Activated CD4-positive, alpha-beta T cell treated with anti-CD3 and anti-CD28 coated beads for 36 hours (primary cell): Measurements from ENCODE around the gene MYOC. TPM values are rescaled to one million over a fixed set of nuclear protein-coding genes. Genes with fewer than 3 reads are reported as not detected.
"Not testable (repeated sequence)": the region's sequence is repeated elsewhere in the genome, so short reads cannot be mapped to it uniquely, and the experiment has no call there.

Experiments
- ATAC-seq: fragments of 200-7000 bp; cut with Tn5 transposase; one replicate; pipeline ENCODE4 v1.10.0; 2021; ENCODE audit warnings: mild to moderate bottlenecking, moderate library complexity
- CTCF ChIA-PET: fragments of 350-600 bp; sonication (Branson Sonifier 250); formaldehyde crosslinking; loops from one replicate; lab custom pipeline; 2021; ENCODE audit warnings: antibody characterized with exemption; lab: Charles Lee
- POLR2A ChIA-PET: fragments of 350-600 bp; sonication (Branson Sonifier 250); formaldehyde crosslinking; loops from one replicate; lab custom pipeline; 2021; ENCODE audit warnings: antibody characterized with exemption, inconsistent platforms; lab: Charles Lee
- DNase-seq: peaks from one replicate; pipeline ENCODE4 v3.0.0-alpha.2; 2020
- H3K27ac Mint-ChIP-seq: one replicate; pipeline ENCODE4 v1.8.0; 2021; ENCODE audit warnings: mixed read lengths
- H3K27me3 Mint-ChIP-seq: one replicate; pipeline ENCODE4 v1.8.0; 2021; ENCODE audit warnings: mixed read lengths
- H3K36me3 Mint-ChIP-seq: one replicate; pipeline ENCODE4 v1.8.0; 2021; ENCODE audit warnings: low read depth, mixed read lengths
- H3K4me1 Mint-ChIP-seq: one replicate; pipeline ENCODE4 v1.8.0; 2021; ENCODE audit warnings: mixed read lengths
- H3K4me3 Mint-ChIP-seq: one replicate; pipeline ENCODE4 v1.8.0; 2021; ENCODE audit warnings: mild to moderate bottlenecking, moderate library complexity, mixed read lengths
- H3K9me3 Mint-ChIP-seq: one replicate; pipeline ENCODE4 v1.8.0; 2021; ENCODE audit warnings: low read depth, mixed read lengths
- intact Hi-C, 2 experiments: fragments of 100-400 bp; cut with DNase I in 1 of 2; cut with micrococcal nuclease in 1 of 2; formaldehyde crosslinking; loops; one replicate each; pipeline versions ENCODE4 v1.14.2 to v1.15.1; 2022 to 2024; cut with DNase I, micrococcal nuclease
- total RNA-seq, 2 experiments: library from RNA; stranded (reverse); gene quantifications; one replicate each; pipeline ENCODE4 v1.2.3, GENCODE V29; 2021

The MYOC gene
- not detected for total RNA-seq

DNA sequence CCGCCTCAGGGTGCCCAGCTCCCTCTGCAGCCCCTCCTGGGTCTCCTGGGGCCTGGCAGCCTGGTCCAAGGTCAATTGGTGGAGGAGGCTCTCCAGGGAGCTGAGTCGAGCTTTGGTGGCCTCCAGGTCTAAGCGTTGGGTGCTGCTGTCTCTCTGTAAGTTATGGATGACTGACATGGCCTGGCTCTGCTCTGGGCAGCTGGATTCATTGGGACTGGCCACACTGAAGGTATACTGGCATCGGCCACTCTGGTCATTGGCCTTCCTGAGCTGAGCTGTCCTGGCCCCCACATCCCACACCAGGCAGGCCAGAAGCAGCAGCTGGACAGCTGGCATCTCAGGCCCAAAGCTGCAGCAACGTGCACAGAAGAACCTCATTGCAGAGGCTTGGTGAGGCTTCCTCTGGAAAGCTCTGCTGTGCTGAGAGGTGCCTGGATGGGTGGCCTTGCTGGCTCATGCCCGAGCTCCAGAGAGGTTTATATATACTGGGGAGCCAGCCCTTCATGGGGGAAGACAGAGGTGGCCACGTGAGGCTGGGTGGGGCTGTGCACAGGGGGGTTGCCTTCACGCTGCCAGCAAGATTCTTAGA lies at the start of gene MYOC:
Gene MYOC, minus strand, starts transcription at position 455 of the 589 bp plus-strand sequence. Its CDS starts 77 bp downstream, at position 378.
- H3K27ac Mint-ChIP-seq: no peak within 1 kb of the TSS
- ATAC-seq (no peak), DNase-seq (no peak)
- intact Hi-C loops: loop anchor here in 1 of 2 experiments (10.0 kb wide), 1 partner anchor 62 kb away; no protein-coding TSS in a partner anchor
- ChIA-PET CTCF (interaction anchor here (0.6 kb wide), 1 partner anchor 9 kb away, joined by 4 read pairs; no protein-coding TSS in a partner anchor), POLR2A (no interaction called here)
- no peaks in the 10 kb centered on the region for H3K9me3 Mint-ChIP-seq
- H3K4me3 Mint-ChIP-seq: no peak within 1 kb of the TSS
- H3K4me1 Mint-ChIP-seq: peaks cover 8% of the 10 kb centered on the region
- H3K27me3 Mint-ChIP-seq: peaks cover 9% of the 10 kb centered on the region
- H3K36me3 Mint-ChIP-seq: no peaks in the 10 kb centered on the region

DNA sequence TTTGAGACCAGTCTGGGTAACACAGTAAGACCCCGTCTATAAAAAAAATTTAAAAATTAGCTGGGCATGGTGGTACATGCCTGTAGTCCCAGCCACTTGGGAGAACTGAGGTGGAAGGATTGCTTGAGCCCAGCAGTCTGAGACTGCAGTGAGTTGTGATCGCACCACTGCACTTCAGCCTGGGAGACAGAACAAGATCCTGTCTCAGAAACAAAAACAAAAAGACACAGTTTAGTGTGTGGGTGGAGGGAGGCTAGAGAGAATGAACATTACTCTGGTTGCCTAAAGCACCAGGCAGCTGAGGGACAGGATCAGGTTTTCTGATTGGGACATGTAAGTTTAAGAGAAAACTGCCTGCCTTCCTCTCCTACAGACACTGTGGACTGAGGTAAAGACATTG lies 47.0 kb upstream of the MYOC start:
- Mint-ChIP-seq H3K4me1 (no peaks in the 10 kb centered on the region), H3K27ac (no peak overlapping the region), H3K27me3 (no peaks in the 10 kb centered on the region), H3K4me3 (no peak overlapping the region), H3K36me3 (peaks cover 27% of the 10 kb centered on the region), H3K9me3 (peaks cover 14% of the 10 kb centered on the region)
- POLR2A ChIA-PET: no interaction called here
- no peak for DNase-seq
- intact Hi-C loops: no loop called here
- CTCF ChIA-PET: interaction anchor here (0.9 kb wide), 1 partner anchor 168 kb away, joined by 4 read pairs; no protein-coding TSS in a partner anchor
- no peak for ATAC-seq

DNA sequence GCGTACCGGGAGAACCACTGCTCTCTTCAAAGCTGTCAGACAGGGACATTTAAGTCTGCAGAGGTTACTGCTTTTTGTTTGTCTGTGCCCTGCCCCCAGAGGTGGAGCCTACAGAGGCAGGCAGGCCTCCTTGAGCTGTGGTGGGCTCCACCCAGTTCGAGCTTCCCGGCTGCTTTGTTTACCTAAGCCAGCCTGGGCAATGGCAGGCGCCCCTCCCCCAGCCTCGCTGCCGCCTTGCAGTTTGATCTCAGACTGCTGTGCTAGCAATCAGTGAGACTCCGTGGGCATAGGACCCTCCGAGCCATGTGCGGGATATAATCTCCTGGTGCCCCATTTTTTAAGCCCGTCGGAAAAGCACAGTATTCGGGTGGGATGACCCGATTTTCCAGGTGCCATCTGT lies 43.3 kb upstream of the MYOC start:
- POLR2A ChIA-PET, ATAC-seq, H3K27me3 Mint-ChIP-seq, H3K4me1 Mint-ChIP-seq, DNase-seq, H3K4me3 Mint-ChIP-seq, CTCF ChIA-PET, H3K27ac Mint-ChIP-seq, intact Hi-C loops: not testable (repeated sequence)
- Mint-ChIP-seq H3K36me3 (peaks cover 12% of the 10 kb centered on the region), H3K9me3 (peaks cover 16% of the 10 kb centered on the region)

DNA sequence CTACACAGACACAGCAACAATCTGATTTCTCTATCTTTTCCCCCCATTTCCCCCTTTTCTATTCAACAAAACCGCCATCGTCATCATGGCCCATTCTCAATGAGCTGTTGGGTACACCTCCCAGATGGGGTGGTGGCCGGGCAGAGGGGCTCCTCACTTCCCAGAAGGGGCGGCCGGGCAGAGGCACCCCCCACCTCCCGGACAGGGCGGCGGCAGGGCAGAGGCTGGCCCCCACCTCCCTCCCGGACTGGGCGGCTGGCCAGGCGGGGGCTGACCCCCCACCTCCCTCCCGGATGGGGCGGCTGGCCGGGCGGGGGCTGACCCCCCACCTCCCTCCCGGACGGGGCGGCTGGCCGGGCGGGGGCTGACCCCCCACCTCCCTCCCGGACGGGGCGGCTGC lies 41.1 kb upstream of the MYOC start:
- Mint-ChIP-seq H3K9me3 (peaks cover 16% of the 10 kb centered on the region), H3K36me3 (peaks cover 10% of the 10 kb centered on the region)
- H3K27me3 Mint-ChIP-seq, H3K27ac Mint-ChIP-seq, CTCF ChIA-PET, intact Hi-C loops, POLR2A ChIA-PET, ATAC-seq, DNase-seq, H3K4me1 Mint-ChIP-seq, H3K4me3 Mint-ChIP-seq: not testable (repeated sequence)

DNA sequence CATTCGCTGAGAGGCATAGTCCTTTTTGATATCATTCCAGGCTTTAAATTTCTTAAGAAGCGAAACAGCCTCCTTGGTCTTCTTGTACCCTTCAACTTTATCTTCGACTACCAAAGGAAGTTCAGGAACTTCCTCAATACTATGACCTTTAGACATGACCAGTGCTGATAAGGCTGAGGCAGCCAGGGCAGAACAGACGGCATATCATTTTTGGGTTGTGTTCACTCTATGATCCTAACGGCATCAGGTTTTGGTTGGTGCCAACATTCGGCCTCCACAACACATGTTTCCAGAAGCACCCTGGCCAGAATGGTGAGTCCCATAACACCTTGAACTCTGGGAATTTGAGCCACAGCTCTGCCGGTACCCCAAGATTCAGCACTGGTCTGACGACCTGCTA lies 31.4 kb upstream of the MYOC start:
- intact Hi-C loops: no loop called here
- Mint-ChIP-seq H3K27ac (no peak overlapping the region), H3K4me3 (no peak overlapping the region), H3K27me3 (peaks cover 4% of the 10 kb centered on the region), H3K9me3 (no peaks in the 10 kb centered on the region), H3K36me3 (no peaks in the 10 kb centered on the region), H3K4me1 (no peaks in the 10 kb centered on the region)
- ChIA-PET CTCF (interaction anchor here (1.0 kb wide), 1 partner anchor 118 kb away, joined by 3 read pairs; no protein-coding TSS in a partner anchor), POLR2A (no interaction called here)
- no peak for DNase-seq
- ATAC-seq: no peak

DNA sequence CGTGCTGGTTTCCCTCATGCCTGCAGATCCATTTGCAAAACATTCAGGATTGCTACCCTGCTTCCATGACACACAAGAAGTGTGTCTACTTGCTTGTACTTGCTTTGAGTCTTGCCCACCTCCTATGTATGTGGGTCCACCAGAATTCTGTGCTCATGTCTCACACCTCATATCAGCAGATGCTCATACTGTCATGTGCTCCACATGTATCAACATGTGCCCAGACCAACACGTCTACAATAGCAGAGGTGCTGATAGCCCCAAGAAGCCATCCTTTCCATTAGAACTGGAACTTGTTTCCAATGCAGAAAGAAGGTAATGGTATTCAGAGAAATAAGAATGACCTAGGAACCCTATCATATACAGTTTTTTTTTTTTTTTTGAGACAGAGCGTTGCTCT lies 27.9 kb upstream of the MYOC start:
- no peak overlapping the region for H3K4me3 Mint-ChIP-seq
- no peak for DNase-seq
- no peak for ATAC-seq
- ChIA-PET CTCF (no interaction called here), POLR2A (no interaction called here)
- H3K9me3 Mint-ChIP-seq: no peaks in the 10 kb centered on the region
- no peaks in the 10 kb centered on the region for H3K4me1 Mint-ChIP-seq
- no peaks in the 10 kb centered on the region for H3K36me3 Mint-ChIP-seq
- peaks cover 7% of the 10 kb centered on the region for H3K27me3 Mint-ChIP-seq
- intact Hi-C loops: no loop called here
- no peak overlapping the region for H3K27ac Mint-ChIP-seq

DNA sequence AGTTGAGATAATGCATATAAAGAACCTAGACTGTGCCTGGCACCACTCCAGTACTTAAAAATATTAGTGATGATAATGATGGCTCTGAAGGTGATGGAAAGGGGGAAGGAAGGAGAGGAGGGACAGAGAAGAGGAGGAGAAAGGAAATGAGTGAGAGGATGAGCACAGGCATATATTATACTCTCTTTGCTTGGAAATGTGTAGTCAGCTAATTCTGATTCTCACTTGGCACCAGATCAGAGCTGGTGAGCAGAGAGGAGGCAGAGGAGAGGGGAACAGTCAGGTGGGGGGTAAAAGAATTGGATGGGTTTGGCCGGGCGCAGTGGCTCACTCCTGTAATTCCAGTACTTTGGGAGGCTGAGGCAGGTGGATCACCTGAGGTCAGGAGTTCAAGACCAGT lies 24.3 kb upstream of the MYOC start:
- H3K27ac Mint-ChIP-seq: no peak overlapping the region
- H3K4me1 Mint-ChIP-seq: no peaks in the 10 kb centered on the region
- CTCF ChIA-PET: no interaction called here
- POLR2A ChIA-PET: no interaction called here
- intact Hi-C loops: no loop called here
- no peaks in the 10 kb centered on the region for H3K36me3 Mint-ChIP-seq
- DNase-seq: no peak
- peaks cover 2% of the 10 kb centered on the region for H3K27me3 Mint-ChIP-seq
- ATAC-seq: no peak
- H3K9me3 Mint-ChIP-seq: no peaks in the 10 kb centered on the region
- no peak overlapping the region for H3K4me3 Mint-ChIP-seq

DNA sequence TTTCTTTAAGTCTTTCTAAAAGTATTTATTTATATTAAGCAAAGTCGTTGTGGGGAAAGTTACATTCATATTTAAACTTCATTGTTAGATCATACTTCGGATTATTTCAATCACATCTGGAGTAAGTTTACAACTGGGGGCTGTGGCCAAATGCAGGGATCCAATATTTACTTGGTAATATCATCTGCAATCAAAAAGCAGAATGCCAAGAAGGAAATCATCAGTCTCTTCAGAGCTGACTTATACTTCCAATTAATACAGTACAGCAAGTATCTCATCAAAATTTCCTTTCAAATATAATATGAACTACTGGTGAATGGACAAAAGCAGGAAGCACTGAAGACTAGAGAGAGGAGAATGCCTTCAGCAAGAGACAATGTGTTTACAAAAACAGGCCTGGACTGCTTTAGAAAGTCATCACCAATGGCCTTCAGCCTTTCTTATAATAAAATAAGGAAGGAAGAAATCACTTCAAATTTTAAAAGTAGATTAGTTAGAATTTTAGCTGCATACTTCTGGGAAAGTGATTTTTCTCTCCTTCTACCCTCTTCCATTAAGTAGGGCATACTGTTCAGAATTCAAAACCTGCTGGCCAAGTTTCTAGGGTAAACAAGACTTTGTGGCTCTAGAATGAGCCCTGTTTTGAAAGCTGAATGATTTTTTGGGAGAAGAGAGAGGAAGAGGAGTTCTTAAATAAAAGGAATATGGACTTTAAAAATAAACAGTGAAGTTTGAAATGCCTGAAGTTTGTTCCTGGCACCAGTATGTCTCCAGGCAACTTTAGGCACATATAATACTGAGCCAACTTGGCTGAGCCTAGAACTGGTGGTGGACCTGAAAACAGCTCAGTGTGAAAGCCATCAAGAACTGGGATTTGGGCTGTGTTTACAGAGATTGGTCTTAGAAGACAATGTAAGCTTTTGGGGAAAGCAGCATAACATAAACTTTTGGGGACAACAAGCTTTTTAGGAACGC lies 22.2 kb upstream of the MYOC start:
- ATAC-seq (no peak), DNase-seq (no peak)
- CTCF ChIA-PET: interaction anchor here (0.6 kb wide), 1 partner anchor 38 kb away, joined by 4 read pairs; no protein-coding TSS in a partner anchor
- peaks cover 2% of the 10 kb centered on the region for H3K27me3 Mint-ChIP-seq
- no peaks in the 10 kb centered on the region for H3K4me1 Mint-ChIP-seq
- POLR2A ChIA-PET: no interaction called here
- intact Hi-C loops: no loop called here
- no peaks in the 10 kb centered on the region for H3K36me3 Mint-ChIP-seq
- H3K4me3 Mint-ChIP-seq: no peak overlapping the region
- no peak overlapping the region for H3K27ac Mint-ChIP-seq
- H3K9me3 Mint-ChIP-seq: no peaks in the 10 kb centered on the region

DNA sequence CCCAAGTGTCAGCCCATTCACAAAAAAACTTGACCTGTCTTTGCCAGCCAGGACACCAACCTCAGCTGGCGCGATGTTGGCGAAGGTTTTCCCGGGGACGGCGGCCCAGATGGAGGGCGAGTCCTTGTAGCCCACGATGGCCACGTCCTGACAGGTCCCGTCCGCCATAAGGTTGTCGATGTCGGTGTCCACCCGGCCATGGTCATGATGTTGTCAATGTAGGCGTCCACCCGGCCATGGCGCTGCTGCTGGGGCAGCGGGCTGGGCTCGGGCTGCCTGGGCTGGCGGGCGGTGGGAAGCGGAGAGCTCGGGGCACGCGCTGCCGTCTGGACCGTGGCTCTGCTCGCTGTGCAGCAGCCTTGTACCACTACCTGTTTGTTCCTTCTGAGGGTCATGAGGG lies 18.3 kb upstream of the MYOC start:
- Mint-ChIP-seq H3K9me3 (no peaks in the 10 kb centered on the region), H3K36me3 (no peaks in the 10 kb centered on the region), H3K27ac (no peak overlapping the region), H3K27me3 (no peaks in the 10 kb centered on the region), H3K4me1 (no peaks in the 10 kb centered on the region), H3K4me3 (no peak overlapping the region)
- intact Hi-C loops: no loop called here
- CTCF ChIA-PET: no interaction called here
- POLR2A ChIA-PET: no interaction called here
- no peak for ATAC-seq
- DNase-seq: no peak

DNA sequence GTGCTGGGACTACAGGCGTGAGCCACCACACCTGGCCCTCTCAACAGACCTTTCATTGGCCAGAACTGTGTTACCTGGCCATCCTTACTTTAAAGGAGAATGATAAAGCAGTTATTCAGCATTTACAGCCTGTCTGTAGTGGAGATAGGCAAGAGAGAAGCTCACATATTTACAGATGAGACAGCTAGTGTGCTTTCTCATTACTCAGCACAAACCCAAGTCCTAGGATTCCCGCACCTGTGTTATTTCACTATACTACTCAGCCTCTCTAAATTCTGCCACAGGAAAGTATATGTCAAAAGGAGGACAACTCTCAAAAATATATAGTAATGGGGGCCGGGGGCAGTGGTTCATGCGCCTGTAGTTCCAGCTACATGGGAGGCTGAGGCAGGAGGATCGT lies 15.9 kb upstream of the MYOC start:
- ATAC-seq: no peak
- Mint-ChIP-seq H3K27ac (no peak overlapping the region), H3K27me3 (no peaks in the 10 kb centered on the region), H3K4me1 (no peaks in the 10 kb centered on the region), H3K36me3 (no peaks in the 10 kb centered on the region), H3K9me3 (no peaks in the 10 kb centered on the region), H3K4me3 (no peak overlapping the region)
- ChIA-PET CTCF (interaction anchor here (1.0 to 3.3 kb wide), 4 partner anchors 8 to 73 kb away, joined by 3 to 12 read pairs (median 6); partner anchors contain the start of gene VAMP4), POLR2A (no interaction called here)
- intact Hi-C loops: no loop called here
- no peak for DNase-seq

DNA sequence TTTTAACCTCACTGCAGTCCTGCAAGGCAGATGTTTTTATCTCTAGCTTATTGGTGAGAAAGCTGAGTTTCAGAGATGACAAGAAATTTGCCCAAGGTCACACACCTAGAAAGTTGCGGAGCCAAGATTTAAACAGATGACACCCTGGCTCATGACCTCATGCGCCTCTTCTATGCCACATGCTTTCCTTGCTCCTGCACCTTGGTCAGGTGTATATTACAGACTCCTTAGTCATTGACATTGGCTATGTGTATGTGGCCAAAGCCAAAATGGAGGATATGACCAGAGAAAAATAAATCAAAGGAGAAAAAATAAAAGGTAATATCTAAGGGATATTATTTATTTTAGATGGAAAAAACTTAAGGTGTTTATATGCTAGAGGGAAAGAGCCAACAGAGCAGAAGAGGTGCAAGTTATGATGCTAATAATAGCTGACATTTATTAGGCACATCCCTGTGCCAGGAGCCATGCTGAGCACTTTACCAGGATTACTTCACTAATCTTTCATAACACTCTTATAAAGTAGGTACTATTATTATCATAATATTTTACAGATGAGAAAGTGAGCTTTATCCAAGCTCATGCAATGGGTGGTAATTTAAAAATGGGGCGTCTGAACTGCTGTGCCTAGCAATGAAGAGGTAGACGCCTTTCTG lies 13.8 kb upstream of the MYOC start:
- Mint-ChIP-seq H3K4me3 (no peak overlapping the region), H3K27ac (no peak overlapping the region), H3K27me3 (no peaks in the 10 kb centered on the region), H3K4me1 (no peaks in the 10 kb centered on the region), H3K9me3 (no peaks in the 10 kb centered on the region), H3K36me3 (no peaks in the 10 kb centered on the region)
- ATAC-seq: no peak
- ChIA-PET POLR2A (no interaction called here), CTCF (interaction anchor here (3.3 kb wide), 1 partner anchor 21 kb away, joined by 12 read pairs; no protein-coding TSS in a partner anchor)
- DNase-seq: no peak
- intact Hi-C loops: no loop called here
